Liver (tissue), 9 donors: Measurements from ENCODE around the gene ACAN. TPM values are rescaled to one million over a fixed set of nuclear protein-coding genes. Genes with fewer than 3 reads are reported as not detected.

Source experiments
- DNase-seq: peaks from one replicate; pipeline ENCODE4 v3.0.0-alpha.2; 2017; ENCODE audit warnings: low spot score
- H3K27ac ChIP-seq, 2 donors: one replicate each; pipeline ENCODE4 v1.7.0; 2013; ENCODE audit warnings: inconsistent platforms in 2 of 2, low read length in 2 of 2, control low read depth in 1 of 2, low read depth in 1 of 2, mild to moderate bottlenecking in 1 of 2
- H3K27me3 ChIP-seq, 4 donors: one replicate each; pipeline versions ENCODE4 v1.6.1 to v1.7.0; 2013; ENCODE audit warnings: low read length in 3 of 4, inconsistent platforms in 1 of 4, mild to moderate bottlenecking in 1 of 4, moderate library complexity in 1 of 4; ENCODE audit not compliant: control insufficient read depth in 4 of 4, insufficient read depth in 4 of 4
- H3K36me3 ChIP-seq, 4 donors: one replicate each; pipeline versions ENCODE4 v1.6.1 to v1.7.0; 2013; ENCODE audit warnings: low read length in 3 of 4, mild to moderate bottlenecking in 3 of 4, low read depth in 1 of 4, moderate library complexity in 1 of 4; ENCODE audit not compliant: control insufficient read depth in 4 of 4, insufficient read depth in 3 of 4
- H3K4me1 ChIP-seq, 4 donors: one replicate each; pipeline versions ENCODE4 v1.6.1 to v1.7.0; 2013; ENCODE audit warnings: low read length in 3 of 4, mild to moderate bottlenecking in 3 of 4, moderate library complexity in 1 of 4; ENCODE audit not compliant: control insufficient read depth in 4 of 4, insufficient read depth in 4 of 4
- H3K4me3 ChIP-seq, 3 donors: one replicate each; pipeline versions ENCODE4 v1.6.1 to v1.7.0; 2013; ENCODE audit warnings: low read length in 3 of 3, control low read depth in 1 of 3, low read depth in 1 of 3, mild to moderate bottlenecking in 1 of 3
- H3K9ac ChIP-seq, 2 donors: one replicate each; pipeline ENCODE4 v1.7.0; 2013; ENCODE audit warnings: low read length in 2 of 2, mild to moderate bottlenecking in 2 of 2, moderate library complexity in 2 of 2, control low read depth in 1 of 2, low read depth in 1 of 2
- H3K9me3 ChIP-seq, 4 donors: one replicate each; pipeline versions ENCODE4 v1.6.1 to v1.7.0; 2013; ENCODE audit warnings: low read length in 3 of 4; ENCODE audit not compliant: control insufficient read depth in 4 of 4
- EGR1 ChIP-seq, 2 donors: IDR thresholded peaks; 2 replicates each; pipeline ENCODE4 v1.6.1; 2016 to 2018; ENCODE audit warnings: antibody characterized with exemption in 2 of 2, low read depth in 2 of 2
- FOXA2 ChIP-seq: IDR thresholded peaks from 2 replicates; pipeline ENCODE4 v1.6.1; 2016; ENCODE audit warnings: antibody characterized with exemption
- GABPA ChIP-seq, 2 donors: IDR thresholded peaks in 1 of 2; conservative IDR thresholded peaks in 1 of 2; 2 replicates each; pipeline ENCODE4 v1.6.1; 2016; ENCODE audit warnings: antibody characterized with exemption in 2 of 2, mild to moderate bottlenecking in 1 of 2, moderate library complexity in 1 of 2
- HNF4A ChIP-seq, 2 donors: conservative IDR thresholded peaks; 2 replicates each; pipeline ENCODE4 v1.6.1; 2016; ENCODE audit warnings: antibody characterized with exemption in 2 of 2, mild to moderate bottlenecking in 2 of 2
- HNF4G ChIP-seq: IDR thresholded peaks from 2 replicates; pipeline ENCODE4 v1.6.1; 2016; ENCODE audit warnings: antibody characterized with exemption
- JUND ChIP-seq, 2 donors: IDR thresholded peaks; 2 replicates each; pipeline ENCODE4 v1.6.1; 2016; ENCODE audit warnings: antibody characterized with exemption in 2 of 2
- MAX ChIP-seq: IDR thresholded peaks from 2 replicates; pipeline ENCODE4 v1.6.1; 2016; ENCODE audit warnings: antibody characterized with exemption
- NR2F2 ChIP-seq: IDR thresholded peaks from 2 replicates; pipeline ENCODE4 v1.6.1; 2016; ENCODE audit warnings: antibody characterized with exemption
- RAD21 ChIP-seq, 2 donors: IDR thresholded peaks; 2 replicates each; pipeline ENCODE4 v1.6.1; 2016; ENCODE audit warnings: antibody characterized with exemption in 2 of 2, mild to moderate bottlenecking in 2 of 2
- REST ChIP-seq: IDR thresholded peaks from 2 replicates; pipeline ENCODE4 v1.6.1; 2016; ENCODE audit warnings: antibody characterized with exemption, mild to moderate bottlenecking
- RXRA ChIP-seq, 2 donors: IDR thresholded peaks; 2 replicates each; pipeline ENCODE4 v1.6.1; 2017 to 2018; ENCODE audit warnings: antibody characterized with exemption in 2 of 2, mild to moderate bottlenecking in 1 of 2
- SP1 ChIP-seq: IDR thresholded peaks from 2 replicates; pipeline ENCODE4 v1.6.1; 2018; ENCODE audit warnings: antibody characterized with exemption, mild to moderate bottlenecking
- TAF1 ChIP-seq: conservative IDR thresholded peaks from 2 replicates; pipeline ENCODE4 v1.6.1; 2016; ENCODE audit warnings: antibody characterized with exemption, mild to moderate bottlenecking
- YY1 ChIP-seq: IDR thresholded peaks from 2 replicates; pipeline ENCODE4 v1.6.1; 2016; ENCODE audit warnings: antibody characterized with exemption, mild to moderate bottlenecking
- WGBS: extraction: QIAGEN DNeasy Blood & Tissue Kit; methylation state at CpG from one replicate; pipeline ENCODE4 v1.1.7; 2013; 5-methylcytosine and 5-hydroxymethylcytosine counted together
- polyA plus RNA-seq, 2 donors: library from polyadenylated mRNA; stranded (reverse) in 1 of 2; unstranded in 1 of 2; fragments of 200-250 nt in 1 of 2; fragments of >200 nt in 1 of 2; fragmentation: Nextera tagmentation in 1 of 2; extraction: Ambion mirVana in 1 of 2; gene quantifications; one replicate each; pipeline versions ENCODE4 v1.2.1 to v1.2.3, GENCODE V29; 2013 to 2015
- total RNA-seq, 2 donors: library from RNA; depleted of rRNA; stranded (reverse); fragments of >200 nt; gene quantifications; one replicate each; pipeline ENCODE4 v1.2.3, GENCODE V29; 2014
- donor health status: healthy.
- donor health status: healthy.
- donor health status: healthy.
- donor health status: healthy.
- donor health status: healthy.

The ACAN gene
- total and polyA plus RNA-seq, 4 donors: under 0.01 to 0.05 (median under 0.01) TPM; not detected in 1

- H3K27me3 ChIP-seq: no peaks in the 10 kb centered on the region
- DNase-seq: no peak
- H3K9ac ChIP-seq: no peak overlapping the region
- H3K27ac ChIP-seq: no peak overlapping the region
- WGBS: 90% methylated on average over 11 of the region's 11 CpGs
- no peaks in the 10 kb centered on the region for H3K36me3 ChIP-seq
- H3K4me3 ChIP-seq: no peak overlapping the region
- no peaks in the 10 kb centered on the region for H3K9me3 ChIP-seq
- H3K4me1 ChIP-seq: no peaks in the 10 kb centered on the region
- TF ChIP-seq RAD21 (IDR thresholded peaks at IDR 0.05) (no peak), NR2F2 (no peak), TAF1 (no peak), JUND (IDR thresholded peaks at IDR 0.05) (no peak)
Observed at GRCh38 chr15:88905576-88905975, 102.3 kb downstream of the ACAN start.

GRCh38 chr15:88906130-88906529, 102.9 kb downstream of the ACAN start:
- Histone ChIP-seq H3K27me3 (no peaks in the 10 kb centered on the region), H3K9ac (no peak overlapping the region), H3K4me3 (no peak overlapping the region), H3K36me3 (no peaks in the 10 kb centered on the region), H3K4me1 (no peaks in the 10 kb centered on the region), H3K9me3 (no peaks in the 10 kb centered on the region), H3K27ac (no peak overlapping the region)
- TF ChIP-seq RAD21 (IDR thresholded peaks at IDR 0.05) (no peak), GABPA (IDR thresholded peaks at IDR 0.05 in 1 of 2, conservative IDR thresholded peaks at IDR 0.05 in 1 of 2) (no peak), JUND (IDR thresholded peaks at IDR 0.05) (no peak), RXRA (IDR thresholded peaks at IDR 0.05) (no peak)
- no peak for DNase-seq
- WGBS: 98% methylated on average over 1 of the region's 1 CpG

- TF ChIP-seq YY1: no peak
- TF ChIP-seq HNF4A (conservative IDR thresholded peaks at IDR 0.05): no peak
- no peak for TF ChIP-seq GABPA (IDR thresholded peaks at IDR 0.05 in 1 of 2, conservative IDR thresholded peaks at IDR 0.05 in 1 of 2)
- TF ChIP-seq TAF1: no peak
- no peak for TF ChIP-seq MAX
- TF ChIP-seq FOXA2: no peak
- no peak for TF ChIP-seq EGR1 (IDR thresholded peaks at IDR 0.05; ENCODE audit: low read depth in 2 of 2)
- no peak for TF ChIP-seq REST
- no peak for TF ChIP-seq SP1
- no peak for TF ChIP-seq RXRA (IDR thresholded peaks at IDR 0.05)
- TF ChIP-seq HNF4G: no peak
- no peak for DNase-seq
- Histone ChIP-seq H3K27me3 (no peaks in the 10 kb centered on the region), H3K9me3 (no peaks in the 10 kb centered on the region), H3K36me3 (no peaks in the 10 kb centered on the region), H3K27ac (no peak overlapping the region), H3K4me1 (no peaks in the 10 kb centered on the region), H3K9ac (no peak overlapping the region), H3K4me3 (no peak overlapping the region)
- 95% methylated on average over 7 of the region's 7 CpGs for WGBS
Observed at GRCh38 chr15:88906551-88906950, 103.3 kb downstream of the ACAN start.
